Activated CD8-positive, alpha-beta memory T cell treated with anti-CD3 and anti-CD28 coated beads for 4 hours (primary cell): Measurements from ENCODE around the gene RUVBL1.
A peak's percentile ranks its signal among the peaks of the same experiment; 100 is the strongest.

ENCODE experiments used
- DNase-seq, 2 donors: peaks; one replicate each; pipeline ENCODE4 v3.0.0-alpha.2; 2020; ENCODE audit warnings: low read depth in 2 of 2

Gene RUVBL1

GRCh38 chr3:128083396-128083795 lies 40.2 kb downstream of the RUVBL1 start:
- DNase-seq = no peak

- no peak for DNase-seq
Observed at GRCh38 chr3:128082546-128082945, 41.1 kb downstream of the RUVBL1 start.

GRCh38 chr3:128081846-128082245 lies 41.8 kb downstream of the RUVBL1 start:
- no peak for DNase-seq

- DNase-seq = no peak
Observed at GRCh38 chr3:128081226-128081625, 42.4 kb downstream of the RUVBL1 start.

GRCh38 chr3:128080323-128081080 lies 43.1 kb downstream of the RUVBL1 start:
- DNase-seq = no peak

- DNase-seq = no peak
Observed at GRCh38 chr3:128079823-128080222, 43.8 kb downstream of the RUVBL1 start.

- DNase-seq = no peak
Observed at GRCh38 chr3:128078875-128079274, 44.7 kb downstream of the RUVBL1 start.

GRCh38 chr3:128078322-128078721 lies 45.3 kb downstream of the RUVBL1 start:
- DNase-seq = no peak

- no peak for DNase-seq
Observed at GRCh38 chr3:128077665-128078064, 45.9 kb downstream of the RUVBL1 start.

GRCh38 chr3:128077202-128077624 lies 46.4 kb downstream of the RUVBL1 start:
- no peak for DNase-seq

- DNase-seq = no peak
Observed at GRCh38 chr3:128076483-128077201, 47.0 kb downstream of the RUVBL1 start.

- DNase-seq = peak; percentile 64 to 73
Observed at GRCh38 chr3:128075522-128076482, 47.8 kb downstream of the RUVBL1 start.

GRCh38 chr3:128074851-128075521 lies 48.6 kb downstream of the RUVBL1 start:
- DNase-seq = no peak

GRCh38 chr3:128073807-128074206 lies 49.8 kb downstream of the RUVBL1 start:
- no peak for DNase-seq

GRCh38 chr3:128073185-128073725 lies 50.4 kb downstream of the RUVBL1 start:
- no peak for DNase-seq

- no peak for DNase-seq
Observed at GRCh38 chr3:128072454-128073184, 51.0 kb downstream of the RUVBL1 start.

GRCh38 chr3:128071771-128072453 lies 51.7 kb downstream of the RUVBL1 start:
- no peak for DNase-seq

GRCh38 chr3:128070898-128071591 lies 52.6 kb downstream of the RUVBL1 start:
- no peak for DNase-seq

- DNase-seq = no peak
Observed at GRCh38 chr3:128069271-128069670, 54.3 kb downstream of the RUVBL1 start.
